Upper lobe of left lung (tissue), 4 donors: ENCODE data around the gene PHACTR1.

ENCODE experiments used
- EP300 ChIP-seq, 4 donors: sonication (generic); formaldehyde crosslinking; IDR thresholded peaks; one replicate each; pipeline ENCODE4 v1.5.1; 2017; ENCODE audit warnings: antibody characterized with exemption in 4 of 4, control low read depth in 2 of 4
- POLR2AphosphoS5 ChIP-seq, 2 donors: sonication (generic); formaldehyde crosslinking; IDR thresholded peaks; one replicate each; pipeline ENCODE4 v1.5.1; 2017; ENCODE audit warnings: antibody characterized with exemption in 2 of 2
- TF ChIP-seq, protein P1 (sequence below), 6 experiments: fragments of 450-650 bp in 4 of 6; fragments of 200-600 bp in 2 of 6; sonication (generic) in 2 of 6; IDR thresholded peaks; one replicate each; pipeline ENCODE4 v1.5.1; 2016 to 2019; ENCODE audit warnings: antibody characterized with exemption in 6 of 6

DNA sequence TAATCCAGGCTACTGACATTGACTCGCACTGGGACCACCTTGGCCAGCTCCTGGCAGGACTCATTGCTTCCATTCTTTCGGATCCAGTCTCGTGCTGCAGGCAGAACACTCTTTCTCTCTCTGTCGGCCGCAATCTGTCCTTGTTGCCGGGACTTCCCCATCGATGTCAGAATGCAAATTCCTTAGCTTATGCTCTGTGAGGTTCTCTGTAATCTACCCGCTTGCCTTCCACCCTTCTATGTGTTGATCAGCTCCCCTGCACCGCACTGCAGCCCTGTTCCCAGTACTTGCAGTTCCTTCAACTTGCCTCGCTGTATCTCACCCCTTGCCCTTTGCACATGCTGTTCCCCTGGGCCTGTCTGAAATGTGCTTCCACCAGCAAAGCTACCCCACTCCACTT, 182.0 kb downstream of the PHACTR1 start:
- TF ChIP-seq EP300 (IDR thresholded peaks at IDR 0.05) (no peak), POLR2AphosphoS5 (IDR thresholded peaks at IDR 0.05) (no peak)
- TF ChIP-seq, protein P1, sequence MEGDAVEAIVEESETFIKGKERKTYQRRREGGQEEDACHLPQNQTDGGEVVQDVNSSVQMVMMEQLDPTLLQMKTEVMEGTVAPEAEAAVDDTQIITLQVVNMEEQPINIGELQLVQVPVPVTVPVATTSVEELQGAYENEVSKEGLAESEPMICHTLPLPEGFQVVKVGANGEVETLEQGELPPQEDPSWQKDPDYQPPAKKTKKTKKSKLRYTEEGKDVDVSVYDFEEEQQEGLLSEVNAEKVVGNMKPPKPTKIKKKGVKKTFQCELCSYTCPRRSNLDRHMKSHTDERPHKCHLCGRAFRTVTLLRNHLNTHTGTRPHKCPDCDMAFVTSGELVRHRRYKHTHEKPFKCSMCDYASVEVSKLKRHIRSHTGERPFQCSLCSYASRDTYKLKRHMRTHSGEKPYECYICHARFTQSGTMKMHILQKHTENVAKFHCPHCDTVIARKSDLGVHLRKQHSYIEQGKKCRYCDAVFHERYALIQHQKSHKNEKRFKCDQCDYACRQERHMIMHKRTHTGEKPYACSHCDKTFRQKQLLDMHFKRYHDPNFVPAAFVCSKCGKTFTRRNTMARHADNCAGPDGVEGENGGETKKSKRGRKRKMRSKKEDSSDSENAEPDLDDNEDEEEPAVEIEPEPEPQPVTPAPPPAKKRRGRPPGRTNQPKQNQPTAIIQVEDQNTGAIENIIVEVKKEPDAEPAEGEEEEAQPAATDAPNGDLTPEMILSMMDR (IDR thresholded peaks at IDR 0.05) = no peak
